CD8-positive, alpha-beta memory T cell (primary cell): ENCODE measurements around the gene HSFX3. TPM values are rescaled to one million over a fixed set of nuclear protein-coding genes. Genes with fewer than 3 reads are reported as not detected.
A peak's percentile ranks its signal among the peaks of the same experiment; 100 is the strongest.
"Not testable (repeated sequence)": the region's sequence is repeated elsewhere in the genome, so short reads cannot be mapped to it uniquely, and the experiment has no call there.

Source experiments
- CTCF ChIA-PET: fragments of 350-600 bp; sonication (Branson Sonifier 250); formaldehyde crosslinking; loops from one replicate; lab custom pipeline; 2021; ENCODE audit warnings: antibody characterized with exemption; lab: Charles Lee
- POLR2A ChIA-PET: fragments of 350-600 bp; sonication (Branson Sonifier 250); formaldehyde crosslinking; loops from one replicate; lab custom pipeline; 2021; ENCODE audit warnings: antibody characterized with exemption; lab: Charles Lee
- DNase-seq, 5 donors: peaks; one replicate each; pipeline versions ENCODE4 v3.0.0 to v3.0.0-alpha.2; 2020 to 2022; ENCODE audit warnings: mixed read lengths in 1 of 5
- H3K27ac ChIP-seq: one replicate; pipeline ENCODE4 v1.7.0; 2013; ENCODE audit warnings: low read depth, mild to moderate bottlenecking, low read length, moderate library complexity
- H3K27me3 ChIP-seq: 2 replicates; pipeline ENCODE4 v1.7.0; 2013; ENCODE audit warnings: low read length, mild to moderate bottlenecking; ENCODE audit not compliant: insufficient read depth, poor library complexity, severe bottlenecking
- H3K36me3 ChIP-seq: 2 replicates; pipeline ENCODE4 v1.7.0; 2013; ENCODE audit warnings: mild to moderate bottlenecking, low read length, moderate library complexity; ENCODE audit not compliant: insufficient read depth
- H3K4me1 ChIP-seq: 2 replicates; pipeline ENCODE4 v1.7.0; 2013; ENCODE audit warnings: mild to moderate bottlenecking, low read length, moderate library complexity; ENCODE audit not compliant: insufficient read depth
- H3K4me3 ChIP-seq: 2 replicates; pipeline ENCODE4 v1.7.0; 2013; ENCODE audit warnings: mild to moderate bottlenecking, low read length
- H3K9me3 ChIP-seq: 2 replicates; pipeline ENCODE4 v1.7.0; 2013; ENCODE audit warnings: mild to moderate bottlenecking, low read length
- H3K27ac Mint-ChIP-seq, 8 donors: one replicate each; pipeline ENCODE4 v1.8.0; 2020 to 2021; ENCODE audit warnings: mixed read lengths in 8 of 8, mild to moderate bottlenecking in 6 of 8, inconsistent platforms in 3 of 8, moderate library complexity in 3 of 8
- H3K27me3 Mint-ChIP-seq, 2 donors: one replicate each; pipeline ENCODE4 v1.8.0; 2020 to 2021; ENCODE audit warnings: mixed read lengths in 2 of 2, mild to moderate bottlenecking in 1 of 2, moderate library complexity in 1 of 2
- H3K36me3 Mint-ChIP-seq, 3 donors: one replicate each; pipeline ENCODE4 v1.8.0; 2020 to 2021; ENCODE audit warnings: mixed read lengths in 3 of 3, inconsistent platforms in 1 of 3, mild to moderate bottlenecking in 1 of 3
- H3K4me1 Mint-ChIP-seq, 3 donors: one replicate each; pipeline ENCODE4 v1.8.0; 2020 to 2021; ENCODE audit warnings: mixed read lengths in 3 of 3, inconsistent platforms in 1 of 3, mild to moderate bottlenecking in 1 of 3
- H3K4me3 Mint-ChIP-seq, 7 donors: one replicate each; pipeline ENCODE4 v1.8.0; 2020 to 2021; ENCODE audit warnings: mixed read lengths in 7 of 7, mild to moderate bottlenecking in 6 of 7, moderate library complexity in 4 of 7, inconsistent platforms in 2 of 7
- H3K9me3 Mint-ChIP-seq, 5 donors: one replicate each; pipeline ENCODE4 v1.8.0; 2020 to 2022; ENCODE audit warnings: mixed read lengths in 5 of 5, mild to moderate bottlenecking in 3 of 5, moderate library complexity in 2 of 5, inconsistent platforms in 1 of 5
- polyA plus RNA-seq: library from polyadenylated mRNA; unstranded; fragments of 300-500 nt; fragmentation: Illumina TruSeq; gene quantifications from one replicate; pipeline ENCODE4 v1.2.3, GENCODE V29; 2021
- total RNA-seq, 2 experiments: library from RNA; stranded (reverse); gene quantifications; one replicate each; pipeline ENCODE4 v1.2.3, GENCODE V29; 2021

HSFX3 gene
- total and polyA plus RNA-seq, 3 experiments from 2014 or later: not detected

GRCh38 chrX:149520636-149521277, 29.0 kb downstream of the HSFX3 start:
- CTCF ChIA-PET: interaction anchor here (3.5 kb wide), 1 partner anchor 8 kb away, joined by 18 read pairs; no protein-coding TSS in a partner anchor

GRCh38 chrX:149518236-149518635, 31.5 kb downstream of the HSFX3 start:
- Mint-ChIP-seq H3K4me3 (no peak overlapping the region), H3K27ac (peak overlapping the region in 1 of 8 donors; percentile 75), H3K36me3 (no peaks in the 10 kb centered on the region), H3K27me3 (peaks cover 0 to 7% of the 10 kb centered on the region in 2 donors), H3K9me3 (no peaks in the 10 kb centered on the region), H3K4me1 (peaks cover 47 to 86% (median 66%) of the 10 kb centered on the region in 3 donors)
- Histone ChIP-seq H3K27ac (no peak overlapping the region), H3K36me3 (no peaks in the 10 kb centered on the region), H3K27me3 (no peaks in the 10 kb centered on the region), H3K4me1 (peaks cover 40% of the 10 kb centered on the region), H3K9me3 (no peaks in the 10 kb centered on the region), H3K4me3 (no peak overlapping the region)
- DNase-seq: no peak
- ChIA-PET POLR2A (no interaction called here), CTCF (no interaction called here)

More at GRCh38 chrX:149520636-149521277, 29.0 kb downstream of the HSFX3 start:
- Mint-ChIP-seq H3K4me1 (peaks cover 31 to 75% (median 41%) of the 10 kb centered on the region in 3 donors), H3K4me3 (peak overlapping the region; percentile 53 to 80 (median 73)), H3K27ac (peak overlapping the region; percentile 43 to 98 (median 94))
- peak overlapping the region; percentile 38 for H3K27ac ChIP-seq
- not testable (repeated sequence) for H3K9me3 ChIP-seq, H3K36me3 Mint-ChIP-seq, H3K4me3 ChIP-seq, DNase-seq, H3K9me3 Mint-ChIP-seq, H3K27me3 ChIP-seq, H3K27me3 Mint-ChIP-seq, H3K36me3 ChIP-seq
- POLR2A ChIA-PET: interaction anchor here (2.1 to 3.7 kb wide), 2 partner anchors 16 to 19 kb away, joined by 11 to 12 read pairs; partner anchors contain the start of genes EOLA1 and IDS
- peaks cover 35% of the 10 kb centered on the region for H3K4me1 ChIP-seq

GRCh38 chrX:149517308-149517707, 32.4 kb downstream of the HSFX3 start:
- no peaks in the 10 kb centered on the region for H3K36me3 Mint-ChIP-seq
- Histone ChIP-seq H3K4me1 (peaks cover 39% of the 10 kb centered on the region), H3K27me3 (no peaks in the 10 kb centered on the region), H3K36me3 (no peaks in the 10 kb centered on the region), H3K4me3 (no peak overlapping the region), H3K27ac (no peak overlapping the region), H3K9me3 (no peaks in the 10 kb centered on the region)
- H3K27ac Mint-ChIP-seq: peak overlapping the region in 2 of 8 donors; percentile 5 to 78
- CTCF ChIA-PET: no interaction called here
- POLR2A ChIA-PET: interaction anchor here (0.6 to 0.7 kb wide), 2 partner anchors 21 to 24 kb away, joined by 3 read pairs; partner anchors contain the start of gene EOLA1
- DNase-seq: no peak
- H3K4me1 Mint-ChIP-seq: peaks cover 47 to 83% (median 63%) of the 10 kb centered on the region in 3 donors
- peaks cover 0 to 7% of the 10 kb centered on the region in 2 donors for H3K27me3 Mint-ChIP-seq
- H3K4me3 Mint-ChIP-seq: no peak overlapping the region
- H3K9me3 Mint-ChIP-seq: no peaks in the 10 kb centered on the region

- Histone ChIP-seq H3K9me3 (no peaks in the 10 kb centered on the region), H3K4me3 (no peak overlapping the region), H3K4me1 (peaks cover 38% of the 10 kb centered on the region), H3K27ac (no peak overlapping the region), H3K36me3 (no peaks in the 10 kb centered on the region), H3K27me3 (no peaks in the 10 kb centered on the region)
- no peaks in the 10 kb centered on the region for H3K36me3 Mint-ChIP-seq
- H3K9me3 Mint-ChIP-seq: no peaks in the 10 kb centered on the region
- no peak for DNase-seq
- ChIA-PET CTCF (no interaction called here), POLR2A (interaction anchor here (0.7 kb wide), 1 partner anchor 24 kb away, joined by 3 read pairs; the partner anchor contains the start of gene EOLA1)
- H3K4me1 Mint-ChIP-seq: peaks cover 44 to 78% (median 61%) of the 10 kb centered on the region in 3 donors
- H3K27ac Mint-ChIP-seq: peak overlapping the region in 2 of 8 donors; percentile 17 to 78
- H3K27me3 Mint-ChIP-seq: peaks cover 0 to 7% of the 10 kb centered on the region in 2 donors
- no peak overlapping the region for H3K4me3 Mint-ChIP-seq
Observed at GRCh38 chrX:149516604-149517003, 33.1 kb downstream of the HSFX3 start.

GRCh38 chrX:149515954-149516602, 33.6 kb downstream of the HSFX3 start:
- H3K4me1 ChIP-seq: peaks cover 33% of the 10 kb centered on the region
- POLR2A ChIA-PET: no interaction called here
- CTCF ChIA-PET: no interaction called here
- Mint-ChIP-seq H3K4me1 (peaks cover 40 to 73% (median 56%) of the 10 kb centered on the region in 3 donors), H3K9me3 (no peaks in the 10 kb centered on the region), H3K4me3 (no peak overlapping the region), H3K27me3 (peaks cover 0 to 7% of the 10 kb centered on the region in 2 donors), H3K27ac (peak overlapping the region in 7 of 8 donors; percentile 17 to 82 (median 33)), H3K36me3 (no peaks in the 10 kb centered on the region)
- H3K9me3 ChIP-seq: no peaks in the 10 kb centered on the region
- no peaks in the 10 kb centered on the region for H3K27me3 ChIP-seq
- H3K4me3 ChIP-seq: no peak overlapping the region
- H3K27ac ChIP-seq: no peak overlapping the region
- no peaks in the 10 kb centered on the region for H3K36me3 ChIP-seq
- DNase-seq: no peak

- Mint-ChIP-seq H3K27ac (peak overlapping the region; percentile 86 to 94 (median 92)), H3K4me1 (peaks cover 29 to 55% (median 38%) of the 10 kb centered on the region in 3 donors), H3K36me3 (no peaks in the 10 kb centered on the region), H3K27me3 (peaks cover 0 to 5% of the 10 kb centered on the region in 2 donors), H3K9me3 (no peaks in the 10 kb centered on the region), H3K4me3 (peak overlapping the region; percentile 4 to 65 (median 54))
- peak overlapping the region; percentile 31 for H3K27ac ChIP-seq
- no peaks in the 10 kb centered on the region for H3K36me3 ChIP-seq
- DNase-seq: no peak
- no peak overlapping the region for H3K4me3 ChIP-seq
- ChIA-PET POLR2A (interaction anchor here (1.0 to 1.5 kb wide), 2 partner anchors 9 to 12 kb away, joined by 3 to 5 read pairs; partner anchors contain the start of gene IDS), CTCF (interaction anchor here (1.4 to 3.6 kb wide), 3 partner anchors 9 to 26 kb away, joined by 3 to 34 read pairs (median 24); partner anchors contain the start of genes EOLA1 and IDS)
- peaks cover 33% of the 10 kb centered on the region for H3K4me1 ChIP-seq
- no peaks in the 10 kb centered on the region for H3K27me3 ChIP-seq
- no peaks in the 10 kb centered on the region for H3K9me3 ChIP-seq
Observed at GRCh38 chrX:149513825-149514428, 35.8 kb downstream of the HSFX3 start.

GRCh38 chrX:149512225-149512885, 37.4 kb downstream of the HSFX3 start:
- POLR2A ChIA-PET: interaction anchor here (0.6 to 1.6 kb wide), 6 partner anchors 10 to 28 kb away, joined by 3 to 7 read pairs (median 4); partner anchors contain the start of gene EOLA1

More at GRCh38 chrX:149512225-149512885, 37.4 kb downstream of the HSFX3 start:
- H3K4me1 ChIP-seq: peaks cover 33% of the 10 kb centered on the region
- H3K4me1 Mint-ChIP-seq: peaks cover 29 to 45% (median 38%) of the 10 kb centered on the region in 3 donors
- DNase-seq: peak; percentile 42 to 71 (median 54)
- H3K27ac ChIP-seq: no peak overlapping the region
- no peaks in the 10 kb centered on the region for H3K36me3 ChIP-seq
- peak overlapping the region in 4 of 7 donors; percentile 41 to 57 (median 48) for H3K4me3 Mint-ChIP-seq
- H3K9me3 Mint-ChIP-seq: no peaks in the 10 kb centered on the region
- no peak overlapping the region for H3K4me3 ChIP-seq
- peak overlapping the region; percentile 87 to 96 (median 94) for H3K27ac Mint-ChIP-seq
- CTCF ChIA-PET: interaction anchor here (0.7 to 3.6 kb wide), 5 partner anchors 9 to 28 kb away, joined by 4 to 34 read pairs (median 18); partner anchors contain the start of gene EOLA1
- H3K27me3 Mint-ChIP-seq: peaks cover 0 to 6% of the 10 kb centered on the region in 2 donors
- H3K27me3 ChIP-seq: no peaks in the 10 kb centered on the region
- H3K36me3 Mint-ChIP-seq: no peaks in the 10 kb centered on the region
- H3K9me3 ChIP-seq: no peaks in the 10 kb centered on the region
